ENCODE results near the gene NRCAM. TPM values are rescaled to one million over a fixed set of nuclear protein-coding genes. Genes with fewer than 3 reads are reported as not detected.

The NRCAM gene
- total RNA-seq, 2 experiments from 2014 or later, result 3.2 to 3.8 TPM

DNA sequence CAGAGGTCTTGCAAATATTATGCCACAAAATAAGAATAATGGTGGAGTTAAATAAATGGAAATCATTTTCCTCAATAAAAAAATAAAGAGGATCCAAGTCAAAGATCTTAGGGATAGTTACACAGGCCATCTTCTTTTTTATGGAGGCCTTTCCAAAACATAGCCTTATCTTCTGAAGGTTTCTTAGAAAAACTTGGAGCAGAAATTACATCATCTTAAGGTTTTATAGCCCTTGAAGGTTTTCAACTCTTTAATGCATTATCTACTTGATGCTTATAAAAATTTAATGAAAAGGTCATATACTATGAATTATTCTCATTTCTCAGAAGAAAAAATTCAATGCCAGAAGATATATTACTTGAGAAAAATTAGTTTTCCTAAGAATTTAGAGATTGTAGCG lies 231.8 kb downstream of the NRCAM start:
- Mint-ChIP-seq H3K9me3 (peaks cover 2% of the 10 kb centered on the region), H3K4me3 (no peak overlapping the region), H3K4me1 (ENCODE audit: low read depth) (no peaks in the 10 kb centered on the region), H3K36me3 (ENCODE audit: low read depth) (peaks cover 8% of the 10 kb centered on the region), H3K27me3 (no peaks in the 10 kb centered on the region), H3K27ac (no peak overlapping the region)
- DNase-seq, result no peak
- CTCF ChIA-PET, result no interaction called here
- TF ChIP-seq, protein P1, sequence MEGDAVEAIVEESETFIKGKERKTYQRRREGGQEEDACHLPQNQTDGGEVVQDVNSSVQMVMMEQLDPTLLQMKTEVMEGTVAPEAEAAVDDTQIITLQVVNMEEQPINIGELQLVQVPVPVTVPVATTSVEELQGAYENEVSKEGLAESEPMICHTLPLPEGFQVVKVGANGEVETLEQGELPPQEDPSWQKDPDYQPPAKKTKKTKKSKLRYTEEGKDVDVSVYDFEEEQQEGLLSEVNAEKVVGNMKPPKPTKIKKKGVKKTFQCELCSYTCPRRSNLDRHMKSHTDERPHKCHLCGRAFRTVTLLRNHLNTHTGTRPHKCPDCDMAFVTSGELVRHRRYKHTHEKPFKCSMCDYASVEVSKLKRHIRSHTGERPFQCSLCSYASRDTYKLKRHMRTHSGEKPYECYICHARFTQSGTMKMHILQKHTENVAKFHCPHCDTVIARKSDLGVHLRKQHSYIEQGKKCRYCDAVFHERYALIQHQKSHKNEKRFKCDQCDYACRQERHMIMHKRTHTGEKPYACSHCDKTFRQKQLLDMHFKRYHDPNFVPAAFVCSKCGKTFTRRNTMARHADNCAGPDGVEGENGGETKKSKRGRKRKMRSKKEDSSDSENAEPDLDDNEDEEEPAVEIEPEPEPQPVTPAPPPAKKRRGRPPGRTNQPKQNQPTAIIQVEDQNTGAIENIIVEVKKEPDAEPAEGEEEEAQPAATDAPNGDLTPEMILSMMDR (IDR thresholded peaks at IDR 0.05), result no peak
- POLR2A ChIA-PET, result no interaction called here
- ATAC-seq, result no peak
- intact Hi-C loops (cut with micrococcal nuclease), result no loop called here

- ChIA-PET POLR2A (interaction anchor here (0.6 kb wide), 1 partner anchor 129 kb away, joined by 4 read pairs; no protein-coding TSS in a partner anchor), CTCF (no interaction called here)
Observed at GRCh38 chr7:108222236-108222892, 233.9 kb downstream of the NRCAM start.

GRCh38 chr7:108211382-108212201 lies 244.6 kb downstream of the NRCAM start:
- no peak overlapping the region for H3K4me3 Mint-ChIP-seq
- ChIA-PET CTCF (interaction anchor here (1.3 to 1.4 kb wide), 3 partner anchors 27 to 243 kb away, joined by 3 to 4 read pairs (median 4); no protein-coding TSS in a partner anchor), POLR2A (no interaction called here)
- H3K27me3 Mint-ChIP-seq, result no peaks in the 10 kb centered on the region
- H3K4me1 Mint-ChIP-seq (ENCODE audit: low read depth), result peaks cover 6% of the 10 kb centered on the region
- H3K36me3 Mint-ChIP-seq (ENCODE audit: low read depth), result peaks cover 8% of the 10 kb centered on the region
- TF ChIP-seq, protein P1 (IDR thresholded peaks at IDR 0.05), result no peak
- ATAC-seq (no peak), DNase-seq (peak; percentile 20)
- no peaks in the 10 kb centered on the region for H3K9me3 Mint-ChIP-seq
- no peak overlapping the region for H3K27ac Mint-ChIP-seq
- intact Hi-C loops (cut with micrococcal nuclease), result no loop called here

More at GRCh38 chr7:108222236-108222892, 233.9 kb downstream of the NRCAM start:
- Mint-ChIP-seq H3K9me3 (peaks cover 2% of the 10 kb centered on the region), H3K4me1 (ENCODE audit: low read depth) (peaks cover 4% of the 10 kb centered on the region), H3K36me3 (ENCODE audit: low read depth) (peaks cover 8% of the 10 kb centered on the region), H3K27me3 (no peaks in the 10 kb centered on the region), H3K27ac (no peak overlapping the region), H3K4me3 (no peak overlapping the region)
- intact Hi-C loops (cut with micrococcal nuclease), result no loop called here
- TF ChIP-seq, protein P1 (IDR thresholded peaks at IDR 0.05), result no peak
- ATAC-seq (no peak), DNase-seq (no peak)

- H3K9me3 Mint-ChIP-seq, result no peaks in the 10 kb centered on the region
- no peak overlapping the region for H3K4me3 Mint-ChIP-seq
- ATAC-seq, result no peak
- TF ChIP-seq, protein P1 (IDR thresholded peaks at IDR 0.05), result no peak
- ChIA-PET POLR2A (no interaction called here), CTCF (no interaction called here)
- H3K27me3 Mint-ChIP-seq, result no peaks in the 10 kb centered on the region
- H3K4me1 Mint-ChIP-seq (ENCODE audit: low read depth), result peaks cover 6% of the 10 kb centered on the region
- no peak for DNase-seq
- peaks cover 5% of the 10 kb centered on the region for H3K36me3 Mint-ChIP-seq (ENCODE audit: low read depth)
- intact Hi-C loops (cut with micrococcal nuclease), result no loop called here
- no peak overlapping the region for H3K27ac Mint-ChIP-seq
Observed at GRCh38 chr7:108210796-108211195, 245.4 kb downstream of the NRCAM start.

DNA sequence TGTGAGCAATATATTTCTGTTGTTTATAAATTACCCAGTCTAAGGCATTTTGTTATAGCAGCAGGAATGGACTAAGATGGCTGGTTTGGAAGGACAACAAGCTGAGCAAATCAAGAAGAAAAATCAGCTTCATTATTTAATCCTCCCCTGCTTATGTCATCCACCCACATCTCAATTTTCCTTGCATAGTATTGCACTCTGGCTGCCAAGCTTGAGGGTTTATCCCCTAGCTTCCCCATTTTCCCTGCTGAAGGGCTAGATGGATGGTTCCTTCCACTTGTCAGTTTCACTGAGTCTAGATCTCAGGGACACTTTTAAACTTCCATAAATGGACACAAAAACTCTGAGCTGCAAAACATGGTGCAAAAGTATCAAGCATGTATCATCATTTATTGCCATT lies 250.9 kb downstream of the NRCAM start:
- Mint-ChIP-seq H3K27ac (no peak overlapping the region), H3K9me3 (no peaks in the 10 kb centered on the region), H3K4me3 (no peak overlapping the region), H3K36me3 (ENCODE audit: low read depth) (peaks cover 3% of the 10 kb centered on the region), H3K27me3 (no peaks in the 10 kb centered on the region), H3K4me1 (ENCODE audit: low read depth) (no peaks in the 10 kb centered on the region)
- ATAC-seq (no peak), DNase-seq (no peak)
- intact Hi-C loops (cut with micrococcal nuclease), result no loop called here
- POLR2A ChIA-PET, result no interaction called here
- TF ChIP-seq, protein P1 (IDR thresholded peaks at IDR 0.05), result no peak
- CTCF ChIA-PET, result interaction anchor here (0.8 to 1.1 kb wide), 3 partner anchors 10 to 59 kb away, joined by 3 to 4 read pairs (median 3); no protein-coding TSS in a partner anchor
